ENCODE data around the gene TSPY3. TPM values are rescaled to one million over a fixed set of nuclear protein-coding genes. Genes with fewer than 3 reads are reported as not detected.
"Not testable (repeated sequence)": the region's sequence is repeated elsewhere in the genome, so short reads cannot be mapped to it uniquely, and the experiment has no call there.

The TSPY3 gene
- not detected for polyA plus RNA-seq (ENCODE audit: insufficient read length in 4 of 4)

DNA sequence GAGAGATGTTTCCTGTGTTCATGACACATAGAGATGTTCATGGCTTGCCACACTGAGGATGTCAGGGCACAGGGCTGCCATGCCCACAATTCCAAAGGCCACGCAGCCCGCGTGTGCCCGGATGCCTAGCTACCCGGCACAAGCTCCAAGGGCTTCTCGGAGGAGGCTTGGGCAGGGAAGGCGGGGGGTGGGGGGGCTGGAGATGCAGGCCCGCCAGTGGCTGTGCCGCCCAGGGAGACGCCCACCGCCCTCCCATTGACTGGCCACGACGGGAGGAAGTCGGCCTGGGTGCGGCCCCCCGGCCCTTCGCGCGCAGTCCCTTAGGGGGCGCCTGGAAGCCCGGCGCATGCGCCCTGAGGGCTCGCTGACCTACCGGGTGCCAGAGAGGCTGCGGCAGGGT is at the start of gene TSPY3:
TSPY3 (plus strand) TSS at position 301 of the 400 bp plus-strand sequence; CDS start at position 347, 46 bp downstream.
- not testable (repeated sequence) for DNase-seq (ENCODE audit: low read depth in 4 of 4, low spot score in 2 of 4)

GRCh38 chrY:9357497-9357896 is 40.7 kb upstream of the TSPY3 start, which contains the start of gene TSPY8:
TSS of gene TSPY8 (plus strand) at chrY:9357797. CDS start at chrY:9357843, 46 bp downstream.
- not testable (repeated sequence) for DNase-seq (ENCODE audit: low read depth in 4 of 4, low spot score in 2 of 4)

GRCh38 chrY:9396527-9396926 is 1.7 kb upstream of the TSPY3 start:
- not testable (repeated sequence) for DNase-seq (ENCODE audit: low read depth in 4 of 4, low spot score in 2 of 4)

Other genes starting within 250 kb of the TSPY3 start
- not detected for gene TSPY4, start 61.0 kb upstream of the TSPY3 start, polyA plus RNA-seq (ENCODE audit: insufficient read length in 4 of 4)
- not detected for gene TSPY8, start 40.6 kb upstream of the TSPY3 start, polyA plus RNA-seq (ENCODE audit: insufficient read length in 4 of 4)
- gene TSPY1, start 68.5 kb downstream of the TSPY3 start, polyA plus RNA-seq (ENCODE audit: insufficient read length in 4 of 4): not detected
- gene TSPY9, start 88.8 kb downstream of the TSPY3 start, polyA plus RNA-seq (ENCODE audit: insufficient read length in 4 of 4): not detected
- gene TSPY10, start 129.5 kb downstream of the TSPY3 start, polyA plus RNA-seq (ENCODE audit: insufficient read length in 4 of 4): not detected